Endothelial cell of umbilical vein (primary cell): ENCODE measurements around the gene NUDT13. TPM values are rescaled to one million over a fixed set of nuclear protein-coding genes. Genes with fewer than 3 reads are reported as not detected.

Experiments
- BruUV-seq: library from RNA; stranded (reverse); fragments of 400-500 nt; replicated peaks from 2 replicates; lab custom pipeline; 2021; lab: Mats Ljungman, UMichigan
- CTCF ChIA-PET: fragments of 300-600, 350-600 bp; sonication (Branson Sonifier 250); formaldehyde crosslinking; loops from one replicate; lab custom pipeline; 2021; ENCODE audit warnings: antibody characterized with exemption, inconsistent platforms; lab: Charles Lee
- POLR2A ChIA-PET: fragments of 300-600, 350-600 bp; sonication (Branson Sonifier 250); formaldehyde crosslinking; loops from one replicate; lab custom pipeline; 2021; ENCODE audit warnings: antibody characterized with exemption, inconsistent platforms; lab: Charles Lee
- DNase-seq: peaks from one replicate; pipeline ENCODE4 v3.0.0-alpha.2; 2011; ENCODE audit warnings: low read depth, low spot score
- FAIRE-seq: peaks from 2 replicates; lab custom pipeline; 2011; peaks lifted over from hg19 to GRCh38; lab: Jason Lieb, UNC
- H2AFZ ChIP-seq: 2 replicates; pipeline ENCODE4 v1.6.0; 2012; ENCODE audit warnings: low read depth, low read length, control low read depth, inconsistent platforms
- H3K27ac ChIP-seq: 2 replicates; pipeline ENCODE4 v1.5.1; 2011; ENCODE audit warnings: low read depth, mild to moderate bottlenecking, control low read depth, low read length, moderate library complexity; ENCODE audit not compliant: insufficient read depth
- H3K27me3 ChIP-seq, 2 experiments: 2 replicates each; pipeline versions ENCODE4 v1.6.0 to v1.6.1; 2011; ENCODE audit warnings: low read length in 2 of 2, mixed read lengths in 1 of 2; ENCODE audit not compliant: control insufficient read depth in 2 of 2, insufficient read depth in 2 of 2
- H3K36me3 ChIP-seq, 2 experiments: 2 replicates in 1 of 2; 3 replicates in 1 of 2; pipeline ENCODE4 v1.5.1; 2011; ENCODE audit warnings: low read length in 2 of 2, mild to moderate bottlenecking in 1 of 2, moderate library complexity in 1 of 2; ENCODE audit not compliant: control insufficient read depth in 2 of 2, insufficient read depth in 2 of 2; ENCODE audit errors: extremely low read depth in 1 of 2
- H3K4me1 ChIP-seq: 3 replicates; pipeline ENCODE4 v1.5.1; 2011; ENCODE audit warnings: mild to moderate bottlenecking, low read length; ENCODE audit not compliant: control insufficient read depth, insufficient read depth; ENCODE audit errors: extremely low read depth
- H3K4me2 ChIP-seq: 2 replicates; pipeline ENCODE4 v1.6.1; 2011; ENCODE audit warnings: low read length, control low read depth, mixed read lengths; ENCODE audit not compliant: insufficient read depth
- H3K4me3 ChIP-seq, 3 experiments: fragments of 200-600 bp in 1 of 3; sonication (generic), shearing (Covaris generic) in 1 of 3; replicated peaks in 1 of 3; 2 replicates each; pipeline ENCODE4 v1.5.1; 2011 to 2016; ENCODE audit warnings: control low read depth in 3 of 3, low read length in 3 of 3, mild to moderate bottlenecking in 2 of 3, inconsistent platforms in 1 of 3, low read depth in 1 of 3, moderate library complexity in 1 of 3; ENCODE audit not compliant: insufficient read depth in 1 of 3
- H3K79me2 ChIP-seq: 2 replicates; pipeline ENCODE4 v1.6.0; 2012; ENCODE audit warnings: low read length, inconsistent platforms; ENCODE audit not compliant: control insufficient read depth, insufficient read depth
- H3K9ac ChIP-seq: replicated peaks from 2 replicates; pipeline ENCODE3; 2011; ENCODE audit warnings: low read length, control low read depth; ENCODE audit not compliant: insufficient read depth; ENCODE audit errors: extremely low read depth
- H3K9me1 ChIP-seq: replicated peaks from 3 replicates; pipeline ENCODE4 v1.6.0; 2011; ENCODE audit warnings: mild to moderate bottlenecking, low read length; ENCODE audit not compliant: control insufficient read depth, insufficient read depth; ENCODE audit errors: extremely low read depth
- H3K9me3 ChIP-seq: replicated peaks from 2 replicates; pipeline ENCODE4 v1.5.1; 2012; ENCODE audit warnings: low read length, inconsistent platforms; ENCODE audit not compliant: control insufficient read depth, insufficient read depth
- H4K20me1 ChIP-seq: replicated peaks from 2 replicates; pipeline ENCODE3; 2011; ENCODE audit warnings: mild to moderate bottlenecking, low read length; ENCODE audit not compliant: control insufficient read depth, insufficient read depth; ENCODE audit errors: extremely low read depth
- EZH2 ChIP-seq: IDR thresholded peaks from 2 replicates; pipeline ENCODE4 v1.6.1; 2012; ENCODE audit warnings: borderline replicate concordance, low read depth, mild to moderate bottlenecking, moderate library complexity, low read length, inconsistent platforms; ENCODE audit not compliant: severe bottlenecking
- FOS ChIP-seq: IDR thresholded peaks from 2 replicates; pipeline ENCODE4 v1.6.1; 2011; ENCODE audit warnings: mild to moderate bottlenecking, low read length, moderate library complexity, borderline replicate concordance; ENCODE audit not compliant: insufficient read depth
- GATA2 ChIP-seq: IDR thresholded peaks from 2 replicates; pipeline ENCODE4 v1.7.0; 2011; ENCODE audit warnings: low read depth, mild to moderate bottlenecking, moderate library complexity, mixed read lengths, low read length; ENCODE audit not compliant: insufficient read length, insufficient read depth
- JUN ChIP-seq: IDR thresholded peaks from 2 replicates; pipeline ENCODE4 v1.6.1; 2011; ENCODE audit warnings: borderline replicate concordance, low read depth; ENCODE audit not compliant: insufficient read length, insufficient read depth
- MYC ChIP-seq: IDR thresholded peaks from one replicate; pipeline ENCODE4 v1.6.1; 2011; ENCODE audit warnings: mild to moderate bottlenecking, low read depth, low read length
- POLR2A ChIP-seq: IDR thresholded peaks from 2 replicates; pipeline ENCODE4 v1.6.1; 2012; ENCODE audit warnings: low read depth, mild to moderate bottlenecking, control low read depth, low read length
- POLR2AphosphoS5 ChIP-seq: IDR thresholded peaks from 2 replicates; pipeline ENCODE4 v1.6.1; 2012; ENCODE audit warnings: low read depth, mild to moderate bottlenecking, control low read depth, low read length, moderate library complexity; ENCODE audit not compliant: insufficient read depth
- dilution Hi-C: fragments of 300-500 bp; cut with MboI; formaldehyde crosslinking; loops from one replicate; pipeline ENCODE4 v1.15.0; 2019; ENCODE audit warnings: low sequenced_read_pairs; ENCODE audit not compliant: extremely low pct_ligation_motif_present
- intact Hi-C: fragments of 100-400 bp; cut with micrococcal nuclease; formaldehyde crosslinking; loops from one replicate; pipeline ENCODE4 v1.10.0; 2022
- polyA plus RNA-seq, 4 experiments: library from polyadenylated mRNA; depleted of rRNA in 3 of 4; stranded (reverse) in 3 of 4; unstranded in 1 of 4; fragments of >200 nt; gene quantifications; 2 replicates each; pipeline versions ENCODE4 v1.2.1 to v1.2.3, GENCODE V29; 2011 to 2012; ENCODE audit warnings: missing spikeins in 1 of 4
- total RNA-seq: library from RNA; stranded (reverse); gene quantifications from 2 replicates; pipeline ENCODE4 v1.2.3, GENCODE V29; 2021
- TF ChIP-seq, protein P1 (sequence below), 2 donors: IDR thresholded peaks; 1 replicate in 1 of 2; 2 replicates in 1 of 2; pipeline ENCODE4 v1.5.1; 2011; ENCODE audit warnings: low read length in 2 of 2, mild to moderate bottlenecking in 2 of 2, moderate library complexity in 2 of 2, control low read depth in 1 of 2, inconsistent platforms in 1 of 2, low read depth in 1 of 2; ENCODE audit not compliant: insufficient read depth in 1 of 2; ENCODE audit errors: extremely low read depth in 1 of 2
- TF ChIP-seq, protein P2 (sequence below): IDR thresholded peaks from 2 replicates; pipeline ENCODE4 v1.6.1; 2011; ENCODE audit not compliant: insufficient read depth, insufficient read length

The NUDT13 gene
- total and polyA plus RNA-seq, 2 donors (not counting 3 experiments of a cell fraction or from before 2014, with no cell fraction given): 1.6 to 2.3 TPM

GRCh38 chr10:73156054-73156453 is 45.8 kb downstream of the NUDT13 start:
- no peak for TF ChIP-seq POLR2AphosphoS5
- TF ChIP-seq, protein P1, sequence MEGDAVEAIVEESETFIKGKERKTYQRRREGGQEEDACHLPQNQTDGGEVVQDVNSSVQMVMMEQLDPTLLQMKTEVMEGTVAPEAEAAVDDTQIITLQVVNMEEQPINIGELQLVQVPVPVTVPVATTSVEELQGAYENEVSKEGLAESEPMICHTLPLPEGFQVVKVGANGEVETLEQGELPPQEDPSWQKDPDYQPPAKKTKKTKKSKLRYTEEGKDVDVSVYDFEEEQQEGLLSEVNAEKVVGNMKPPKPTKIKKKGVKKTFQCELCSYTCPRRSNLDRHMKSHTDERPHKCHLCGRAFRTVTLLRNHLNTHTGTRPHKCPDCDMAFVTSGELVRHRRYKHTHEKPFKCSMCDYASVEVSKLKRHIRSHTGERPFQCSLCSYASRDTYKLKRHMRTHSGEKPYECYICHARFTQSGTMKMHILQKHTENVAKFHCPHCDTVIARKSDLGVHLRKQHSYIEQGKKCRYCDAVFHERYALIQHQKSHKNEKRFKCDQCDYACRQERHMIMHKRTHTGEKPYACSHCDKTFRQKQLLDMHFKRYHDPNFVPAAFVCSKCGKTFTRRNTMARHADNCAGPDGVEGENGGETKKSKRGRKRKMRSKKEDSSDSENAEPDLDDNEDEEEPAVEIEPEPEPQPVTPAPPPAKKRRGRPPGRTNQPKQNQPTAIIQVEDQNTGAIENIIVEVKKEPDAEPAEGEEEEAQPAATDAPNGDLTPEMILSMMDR (IDR thresholded peaks at IDR 0.05; ENCODE audit: extremely low read depth in 1 of 2, insufficient read depth in 1 of 2, low read depth in 1 of 2, low read length in 2 of 2): no peak
- TF ChIP-seq, protein P2, sequence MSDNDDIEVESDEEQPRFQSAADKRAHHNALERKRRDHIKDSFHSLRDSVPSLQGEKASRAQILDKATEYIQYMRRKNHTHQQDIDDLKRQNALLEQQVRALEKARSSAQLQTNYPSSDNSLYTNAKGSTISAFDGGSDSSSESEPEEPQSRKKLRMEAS: no peak
- no peak for TF ChIP-seq GATA2
- no peak for TF ChIP-seq POLR2A
- no peak for TF ChIP-seq MYC
- no peak for TF ChIP-seq EZH2
- TF ChIP-seq FOS: no peak
- no peak for TF ChIP-seq JUN
- POLR2A ChIA-PET: no interaction called here
- Histone ChIP-seq H3K4me2 (no peak overlapping the region), H3K27ac (no peak overlapping the region), H3K4me1 (no peaks in the 10 kb centered on the region), H3K9me3 (no peaks in the 10 kb centered on the region), H3K36me3 (peaks cover 10 to 25% of the 10 kb centered on the region in 2 experiments), H2AFZ (no peak overlapping the region), H4K20me1 (peaks cover 2% of the 10 kb centered on the region), H3K9me1 (no peaks in the 10 kb centered on the region), H3K4me3 (no peak overlapping the region), H3K27me3 (no peaks in the 10 kb centered on the region), H3K9ac (no peak overlapping the region), H3K79me2 (peaks cover 12% of the 10 kb centered on the region)
- no peak for DNase-seq
- no TSS peak for BruUV-seq
- dilution Hi-C loops (no loop called here), intact Hi-C loops (loop anchor here (5.0 kb wide), 1 partner anchor 794 kb away; no protein-coding TSS in a partner anchor)
- no peak for FAIRE-seq
- CTCF ChIA-PET: interaction anchor here (1.4 to 4.6 kb wide), 2 partner anchors 20 to 59 kb away, joined by 4 to 17 read pairs; partner anchors contain the start of gene P4HA1
